Mesenchymal stem cell (in vitro differentiated cells and primary cell): ENCODE results near the gene CYTH2.

Source experiments
- DNase-seq: peaks from one replicate; pipeline ENCODE4 v3.0.0-alpha.2; 2013
- H2AFZ ChIP-seq: one replicate; pipeline ENCODE4 v1.6.1; 2013; ENCODE audit warnings: low read depth, mild to moderate bottlenecking, control low read depth, inconsistent platforms, low read length, moderate library complexity
- H2AK5ac ChIP-seq: 2 replicates; pipeline ENCODE4 v1.6.1; 2013; ENCODE audit warnings: low read length, moderate library complexity, mild to moderate bottlenecking, inconsistent platforms; ENCODE audit not compliant: severe bottlenecking
- H2BK120ac ChIP-seq: one replicate; pipeline ENCODE4 v1.6.1; 2013; ENCODE audit warnings: low read depth, mild to moderate bottlenecking, inconsistent platforms, low read length, moderate library complexity
- H2BK12ac ChIP-seq, 2 experiments: one replicate each; pipeline ENCODE4 v1.6.1; 2013; ENCODE audit warnings: inconsistent platforms in 2 of 2, low read length in 2 of 2, mild to moderate bottlenecking in 2 of 2, moderate library complexity in 2 of 2, control low read depth in 1 of 2
- H2BK15ac ChIP-seq: one replicate; pipeline ENCODE4 v1.6.1; 2013; ENCODE audit warnings: mild to moderate bottlenecking, low read depth, inconsistent platforms; ENCODE audit not compliant: poor library complexity, severe bottlenecking
- H2BK5ac ChIP-seq: 2 replicates; pipeline ENCODE4 v1.6.1; 2013; ENCODE audit warnings: low read depth, mild to moderate bottlenecking, low read length, control low read depth, inconsistent platforms; ENCODE audit not compliant: poor library complexity, severe bottlenecking
- H3K14ac ChIP-seq, 2 experiments: one replicate each; pipeline ENCODE4 v1.6.1; 2013; ENCODE audit warnings: inconsistent platforms in 2 of 2, low read length in 2 of 2, control low read depth in 1 of 2, mild to moderate bottlenecking in 1 of 2, moderate library complexity in 1 of 2
- H3K18ac ChIP-seq, 2 experiments: one replicate each; pipeline ENCODE4 v1.6.1; 2013; ENCODE audit warnings: inconsistent platforms in 2 of 2, low read length in 2 of 2, control low read depth in 1 of 2, low read depth in 1 of 2, mild to moderate bottlenecking in 1 of 2
- H3K23ac ChIP-seq, 2 experiments: one replicate each; pipeline ENCODE4 v1.6.1; 2013; ENCODE audit warnings: inconsistent platforms in 2 of 2, low read length in 2 of 2, mild to moderate bottlenecking in 2 of 2, moderate library complexity in 2 of 2, control low read depth in 1 of 2
- H3K27ac ChIP-seq: 2 replicates; pipeline ENCODE4 v1.5.1; 2013; ENCODE audit warnings: mild to moderate bottlenecking, moderate library complexity, low read length, control low read depth, inconsistent platforms; ENCODE audit not compliant: poor library complexity, severe bottlenecking
- H3K27me3 ChIP-seq, 2 experiments: 2 replicates each; pipeline versions ENCODE4 v1.6.1 to v1.7.0; 2013; ENCODE audit warnings: low read length in 2 of 2, mild to moderate bottlenecking in 2 of 2, moderate library complexity in 2 of 2, control low read depth in 1 of 2, inconsistent platforms in 1 of 2; ENCODE audit not compliant: control insufficient read depth in 1 of 2, insufficient read depth in 1 of 2
- H3K36me3 ChIP-seq, 2 experiments: 2 replicates each; pipeline versions ENCODE4 v1.6.1 to v1.7.0; 2013; ENCODE audit warnings: low read length in 2 of 2, control low read depth in 1 of 2, inconsistent platforms in 1 of 2, low read depth in 1 of 2, mild to moderate bottlenecking in 1 of 2; ENCODE audit not compliant: insufficient read depth in 2 of 2, control insufficient read depth in 1 of 2
- H3K4ac ChIP-seq, 2 experiments: one replicate each; pipeline ENCODE4 v1.6.1; 2013; ENCODE audit warnings: inconsistent platforms in 2 of 2, low read length in 2 of 2, mild to moderate bottlenecking in 2 of 2, moderate library complexity in 2 of 2, control low read depth in 1 of 2, low read depth in 1 of 2
- H3K4me1 ChIP-seq: 2 replicates; pipeline ENCODE4 v1.6.1; 2013; ENCODE audit warnings: low read depth, low read length, control low read depth; ENCODE audit not compliant: control insufficient read depth, insufficient read depth
- H3K4me2 ChIP-seq: 2 replicates; pipeline ENCODE4 v1.6.1; 2013; ENCODE audit warnings: low read length, mild to moderate bottlenecking, inconsistent platforms; ENCODE audit not compliant: poor library complexity, severe bottlenecking
- H3K4me3 ChIP-seq, 2 experiments: 2 replicates each; pipeline versions ENCODE4 v1.5.1 to v1.7.0; 2013; ENCODE audit warnings: low read length in 2 of 2, mild to moderate bottlenecking in 2 of 2, control low read depth in 1 of 2, low read depth in 1 of 2; ENCODE audit not compliant: insufficient read depth in 1 of 2
- H3K79me1 ChIP-seq: replicated peaks from 2 replicates; pipeline ENCODE4 v1.6.1; 2013; ENCODE audit warnings: mild to moderate bottlenecking, control low read depth, low read length, inconsistent platforms; ENCODE audit not compliant: poor library complexity, severe bottlenecking
- H3K9ac ChIP-seq: 2 replicates; pipeline ENCODE4 v1.7.0; 2013; ENCODE audit warnings: mild to moderate bottlenecking, low read length, moderate library complexity
- H3K9me3 ChIP-seq: 2 replicates; pipeline ENCODE4 v1.7.0; 2013; ENCODE audit warnings: mild to moderate bottlenecking, low read length; ENCODE audit not compliant: control insufficient read depth
- H4K8ac ChIP-seq: one replicate; pipeline ENCODE4 v1.6.1; 2013; ENCODE audit warnings: inconsistent platforms, mild to moderate bottlenecking, low read length, moderate library complexity
- H4K91ac ChIP-seq: one replicate; pipeline ENCODE4 v1.6.1; 2013; ENCODE audit warnings: mild to moderate bottlenecking, low read length, inconsistent platforms
- WGBS: methylation state at CpG from one replicate; pipeline ENCODE4 v1.1.7; 2013; ENCODE audit warnings: mixed read lengths; 5-methylcytosine and 5-hydroxymethylcytosine counted together

CYTH2 gene

DNA sequence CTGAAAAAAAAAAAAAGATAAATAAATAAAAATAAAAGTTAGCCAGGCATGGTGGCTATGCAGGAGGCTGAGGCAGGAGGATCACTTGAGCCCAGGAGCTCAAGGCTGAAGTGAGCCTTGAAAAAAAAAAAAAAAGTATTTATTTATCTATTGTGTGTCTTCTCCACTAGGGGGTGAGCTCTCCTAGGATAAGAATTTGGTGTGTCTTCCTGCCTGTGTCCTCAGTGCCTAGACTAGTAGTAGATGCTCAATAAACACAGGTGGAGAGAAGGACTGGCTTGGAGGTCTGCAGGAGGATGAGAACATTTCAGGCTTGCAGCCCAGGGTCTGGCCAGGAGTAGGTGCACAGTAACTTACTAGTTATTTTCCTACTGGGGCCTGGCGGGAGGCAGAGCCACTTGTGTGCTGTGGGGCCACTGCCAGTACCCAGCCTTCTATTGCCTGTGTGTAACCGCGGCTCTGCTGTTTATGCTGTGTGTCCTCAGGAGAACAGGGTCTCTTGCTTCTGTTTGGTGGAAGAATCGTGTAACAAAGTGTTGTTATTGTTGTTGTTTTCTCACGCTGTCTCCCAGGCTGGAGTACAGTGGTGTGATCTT, 37.1 kb downstream of the CYTH2 start:
- Histone ChIP-seq H3K27ac (no peak overlapping the region), H3K18ac (no peak overlapping the region), H4K8ac (no peak overlapping the region), H2BK120ac (no peak overlapping the region), H3K4me2 (no peak overlapping the region), H2BK5ac (no peak overlapping the region), H3K9me3 (no peaks in the 10 kb centered on the region), H4K91ac (no peak overlapping the region), H3K4ac (no peak overlapping the region), H3K4me3 (no peak overlapping the region), H2AFZ (no peak overlapping the region), H3K36me3 (no peaks in the 10 kb centered on the region), H3K79me1 (no peaks in the 10 kb centered on the region), H3K9ac (no peak overlapping the region), H2BK15ac (no peak overlapping the region), H2AK5ac (no peak overlapping the region), H3K27me3 (peaks cover 31 to 38% of the 10 kb centered on the region in 2 experiments), H3K4me1 (peaks cover 10% of the 10 kb centered on the region), H2BK12ac (no peak overlapping the region), H3K23ac (no peak overlapping the region), H3K14ac (no peak overlapping the region)
- WGBS, result 90% methylated on average over 5 of the region's 5 CpGs
- peak; percentile 62 for DNase-seq

DNA sequence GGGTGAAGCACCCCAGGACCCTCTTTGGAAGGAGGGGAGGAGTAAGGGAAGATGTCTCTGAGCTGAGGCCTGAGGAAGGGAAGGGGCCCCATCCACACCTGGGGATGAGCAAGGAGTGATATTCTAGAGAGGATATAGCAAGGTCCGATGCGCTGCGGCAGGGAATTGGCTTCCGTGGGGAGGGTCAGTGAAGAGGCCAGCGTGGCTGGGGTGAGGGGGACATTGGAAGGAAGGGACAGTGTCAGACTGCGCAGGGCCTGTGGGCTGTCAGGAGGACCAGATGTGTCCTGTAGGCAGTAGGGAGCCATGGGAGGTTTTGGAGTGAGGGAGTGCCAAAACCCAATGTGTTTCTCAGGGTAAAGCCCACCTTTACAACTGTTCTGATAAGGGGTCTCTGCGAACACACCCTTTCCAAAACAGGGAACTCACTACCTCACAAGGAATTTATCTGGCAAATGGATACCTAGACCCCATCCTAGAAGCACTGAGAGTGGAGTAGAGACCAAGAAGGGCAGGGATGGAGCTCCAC, 38.8 kb downstream of the CYTH2 start:
- H4K8ac ChIP-seq, result no peak overlapping the region
- DNase-seq, result no peak
- H3K23ac ChIP-seq, result no peak overlapping the region
- 87% methylated on average over 6 of the region's 7 CpGs for WGBS
- no peak overlapping the region for H2BK5ac ChIP-seq
- no peaks in the 10 kb centered on the region for H3K9me3 ChIP-seq
- peaks cover 39% of the 10 kb centered on the region in 2 experiments for H3K27me3 ChIP-seq
- peaks cover 2% of the 10 kb centered on the region for H3K4me1 ChIP-seq
- H3K9ac ChIP-seq, result no peak overlapping the region
- no peak overlapping the region for H2AFZ ChIP-seq
- H3K4ac ChIP-seq, result no peak overlapping the region
- no peak overlapping the region for H3K27ac ChIP-seq
- H3K79me1 ChIP-seq, result no peaks in the 10 kb centered on the region
- no peak overlapping the region for H4K91ac ChIP-seq
- no peak overlapping the region for H3K4me2 ChIP-seq
- no peak overlapping the region for H2BK15ac ChIP-seq
- H2BK120ac ChIP-seq, result no peak overlapping the region
- no peaks in the 10 kb centered on the region for H3K36me3 ChIP-seq
- H2BK12ac ChIP-seq, result no peak overlapping the region
- no peak overlapping the region for H3K18ac ChIP-seq
- H2AK5ac ChIP-seq, result no peak overlapping the region
- H3K14ac ChIP-seq, result no peak overlapping the region
- no peak overlapping the region for H3K4me3 ChIP-seq

DNA sequence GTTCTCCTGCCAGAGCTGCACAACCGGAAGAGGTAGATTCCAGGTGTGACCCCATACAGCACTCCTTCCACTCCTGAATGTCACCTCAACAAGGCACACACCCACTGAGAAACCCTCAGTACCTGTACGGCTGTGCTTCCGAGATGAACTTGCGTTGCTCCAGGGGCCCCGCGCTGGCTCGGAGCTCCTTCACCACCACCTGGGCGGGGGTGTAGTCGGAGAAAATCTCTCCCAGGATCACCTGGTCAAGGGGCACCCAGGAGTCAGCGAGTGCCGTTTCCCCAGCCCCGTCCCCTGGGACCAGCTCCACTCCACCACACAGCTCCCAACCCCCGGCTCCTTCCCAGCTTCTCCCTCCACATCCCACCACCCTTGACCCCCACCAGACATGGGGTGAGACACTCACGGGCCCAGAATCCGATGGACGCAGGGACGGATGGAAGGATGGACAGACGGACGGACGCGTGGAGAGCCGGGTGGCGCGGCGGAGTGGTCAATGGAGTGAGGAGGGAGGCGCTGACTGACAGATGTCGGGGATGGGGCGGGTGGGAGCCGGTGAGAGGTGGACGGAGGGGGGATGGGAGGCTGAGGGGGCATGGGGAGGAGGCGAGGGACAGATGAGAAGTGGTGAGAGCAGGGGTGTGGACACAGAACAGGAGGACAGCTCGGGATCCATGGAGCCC, 39.7 kb downstream of the CYTH2 start:
- Histone ChIP-seq H2BK5ac (no peak overlapping the region), H4K8ac (no peak overlapping the region), H3K23ac (no peak overlapping the region), H3K9me3 (no peaks in the 10 kb centered on the region), H3K79me1 (no peaks in the 10 kb centered on the region), H2AK5ac (no peak overlapping the region), H3K4ac (no peak overlapping the region), H3K27ac (no peak overlapping the region), H3K14ac (no peak overlapping the region), H2BK12ac (no peak overlapping the region), H3K4me3 (no peak overlapping the region), H3K9ac (no peak overlapping the region), H2AFZ (no peak overlapping the region), H3K36me3 (no peaks in the 10 kb centered on the region), H3K4me2 (no peak overlapping the region), H2BK120ac (no peak overlapping the region), H3K27me3 (peaks cover 41 to 46% of the 10 kb centered on the region in 2 experiments), H2BK15ac (no peak overlapping the region), H4K91ac (no peak overlapping the region), H3K18ac (no peak overlapping the region), H3K4me1 (peaks cover 8% of the 10 kb centered on the region)
- DNase-seq, result no peak
- WGBS, result 88% methylated on average over 26 of the region's 32 CpGs

DNA sequence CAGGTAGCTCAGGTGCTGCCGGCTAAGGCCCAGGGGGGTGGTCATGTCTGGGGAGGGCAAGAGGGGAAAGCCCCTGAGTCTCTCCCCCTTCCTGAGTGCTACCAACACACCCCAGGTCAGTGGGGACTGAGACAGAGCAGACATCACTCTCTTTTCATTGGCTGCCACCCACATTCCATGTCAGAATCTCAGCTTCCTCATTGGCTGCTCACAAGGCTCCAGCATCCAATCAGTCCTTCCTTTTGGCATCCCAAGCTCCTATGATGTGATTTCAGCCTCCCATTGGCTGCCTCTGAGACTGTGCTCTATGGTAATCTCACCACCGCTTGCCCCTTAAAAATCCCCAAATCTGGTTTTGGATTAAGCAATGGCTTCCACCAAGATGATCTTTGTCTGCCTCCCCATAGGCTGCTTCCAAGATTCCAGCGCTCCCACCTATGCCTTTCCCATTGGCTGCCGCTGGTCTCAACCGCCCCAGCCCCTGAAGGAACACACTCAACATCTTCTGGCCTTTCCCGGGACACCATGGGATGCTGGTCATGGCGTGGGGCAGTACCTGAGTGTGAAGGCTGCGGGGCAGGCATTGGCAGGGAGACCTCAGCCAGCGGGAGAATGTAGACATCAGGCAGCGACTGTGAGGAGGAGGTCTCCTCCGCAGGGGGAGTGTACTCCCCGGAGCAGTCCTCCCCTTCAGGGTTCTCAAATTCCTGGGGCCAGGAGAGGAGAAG, 40.5 kb downstream of the CYTH2 start:
- H3K36me3 ChIP-seq, result no peaks in the 10 kb centered on the region
- no peak overlapping the region for H3K18ac ChIP-seq
- no peak overlapping the region for H2AFZ ChIP-seq
- WGBS, result 86% methylated on average over 10 of the region's 12 CpGs
- H3K9ac ChIP-seq, result no peak overlapping the region
- H2BK15ac ChIP-seq, result no peak overlapping the region
- H3K4ac ChIP-seq, result no peak overlapping the region
- no peak overlapping the region for H4K91ac ChIP-seq
- no peaks in the 10 kb centered on the region for H3K9me3 ChIP-seq
- peaks cover 41 to 49% of the 10 kb centered on the region in 2 experiments for H3K27me3 ChIP-seq
- H2BK5ac ChIP-seq, result no peak overlapping the region
- H3K27ac ChIP-seq, result no peak overlapping the region
- H3K4me1 ChIP-seq, result peaks cover 9% of the 10 kb centered on the region
- no peak overlapping the region for H2BK12ac ChIP-seq
- no peak for DNase-seq
- no peak overlapping the region for H2AK5ac ChIP-seq
- no peak overlapping the region for H3K23ac ChIP-seq
- no peak overlapping the region for H3K4me3 ChIP-seq
- H2BK120ac ChIP-seq, result no peak overlapping the region
- no peak overlapping the region for H4K8ac ChIP-seq
- no peaks in the 10 kb centered on the region for H3K79me1 ChIP-seq
- H3K4me2 ChIP-seq, result no peak overlapping the region
- no peak overlapping the region for H3K14ac ChIP-seq
